RWPE1 (cell line): Measurements from ENCODE around the gene PARM1.

Experiments used
- CTCF ChIA-PET: fragments of 350-600 bp; sonication (Branson Sonifier 250); formaldehyde crosslinking; extraction: SDS; loops from one replicate; lab custom pipeline; 2021; lab: Yijun Ruan, JAX
- POLR2A ChIA-PET: fragments of 400-600 bp; formaldehyde crosslinking; extraction: SDS; loops from one replicate; lab custom pipeline; 2020; ENCODE audit warnings: antibody characterized with exemption; ENCODE audit not compliant: low non-redundant PET; lab: Yijun Ruan, JAX
- DNase-seq: peaks from one replicate; pipeline ENCODE4 v3.0.0; 2012; ENCODE audit warnings: low spot score
- H3K27ac ChIP-seq: fragments of 450-650 bp; 2 replicates; pipeline ENCODE4 v1.5.1; 2017
- CTCF ChIP-seq: fragments of 450-650 bp; conservative IDR thresholded peaks from 2 replicates; pipeline ENCODE4 v1.5.1; 2017; ENCODE audit warnings: low read depth, mild to moderate bottlenecking

Gene PARM1

GRCh38 chr4:74958881-74959280 lies 26.0 kb downstream of the PARM1 start:
- CTCF ChIA-PET = interaction anchor here (0.6 kb wide), 1 partner anchor 124 kb away, joined by 3 read pairs; no protein-coding TSS in a partner anchor
- no peak overlapping the region for H3K27ac ChIP-seq

GRCh38 chr4:74961230-74961629 lies 28.3 kb downstream of the PARM1 start:
- no peak overlapping the region for H3K27ac ChIP-seq
- CTCF ChIA-PET = no interaction called here
- no peak for DNase-seq
- POLR2A ChIA-PET = no interaction called here
- no peak for TF ChIP-seq CTCF

More at GRCh38 chr4:74958881-74959280, 26.0 kb downstream of the PARM1 start:
- DNase-seq = no peak
- no peak for TF ChIP-seq CTCF
- POLR2A ChIA-PET = no interaction called here

- DNase-seq = no peak
- H3K27ac ChIP-seq = no peak overlapping the region
- TF ChIP-seq CTCF = no peak
- CTCF ChIA-PET = no interaction called here
- POLR2A ChIA-PET = no interaction called here
These were observed 29.7 kb downstream of the PARM1 start for GRCh38 chr4:74962584-74962983.

- POLR2A ChIA-PET = interaction anchor here (0.6 kb wide), 1 partner anchor 8 kb away, joined by 3 read pairs; no protein-coding TSS in a partner anchor
These were observed 31.4 kb downstream of the PARM1 start for GRCh38 chr4:74964311-74964710.

GRCh38 chr4:74967324-74967723 lies 34.4 kb downstream of the PARM1 start:
- no peak for TF ChIP-seq CTCF
- H3K27ac ChIP-seq = no peak overlapping the region
- ChIA-PET POLR2A (no interaction called here), CTCF (no interaction called here)
- DNase-seq = no peak

More at GRCh38 chr4:74964311-74964710, 31.4 kb downstream of the PARM1 start:
- no peak for DNase-seq
- CTCF ChIA-PET = interaction anchor here (0.6 kb wide), 1 partner anchor 83 kb away, joined by 3 read pairs; no protein-coding TSS in a partner anchor
- no peak for TF ChIP-seq CTCF
- H3K27ac ChIP-seq = no peak overlapping the region

- no peak overlapping the region for H3K27ac ChIP-seq
- CTCF ChIA-PET = interaction anchor here (0.6 kb wide), 1 partner anchor 102 kb away, joined by 4 read pairs; no protein-coding TSS in a partner anchor
- no peak for DNase-seq
These were observed 35.7 kb downstream of the PARM1 start for GRCh38 chr4:74968456-74969164.

More at GRCh38 chr4:74968456-74969164, 35.7 kb downstream of the PARM1 start:
- POLR2A ChIA-PET = no interaction called here
- TF ChIP-seq CTCF = no peak
